Stimulated activated CD8-positive, alpha-beta memory T cell treated with anti-CD3 and anti-CD28 coated beads, Interleukin-4, amount 100 ng/mL, for 4 hours (primary cell): Measurements from ENCODE around the gene NR5A2.

Source experiments
- DNase-seq, 2 donors: peaks; one replicate each; pipeline ENCODE4 v3.0.0-alpha.2; 2020; ENCODE audit warnings: low read depth in 2 of 2, low spot score in 1 of 2

Gene NR5A2

DNA sequence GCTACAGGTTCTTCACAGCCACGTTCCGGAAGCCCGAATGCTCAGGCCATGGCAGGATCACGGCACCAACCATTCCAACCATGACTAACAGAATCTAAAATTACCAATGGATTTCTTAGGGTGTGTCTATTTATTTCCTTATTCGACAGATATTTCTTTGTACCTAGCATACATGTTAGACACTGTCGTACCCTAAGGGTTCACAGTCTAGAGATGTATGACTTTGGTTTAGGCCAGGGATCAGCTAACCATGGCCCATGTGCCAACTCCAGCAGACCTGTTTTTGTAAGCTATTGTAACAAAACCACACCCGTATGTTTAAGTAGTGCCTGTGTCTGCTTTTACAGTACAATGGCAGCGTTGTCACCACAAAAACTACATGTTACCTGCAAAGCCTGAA, 167.0 kb downstream of the NR5A2 start:
- DNase-seq: no peak

- no peak for DNase-seq
Observed at GRCh38 chr1:200198236-200198635, 170.7 kb downstream of the NR5A2 start.

DNA sequence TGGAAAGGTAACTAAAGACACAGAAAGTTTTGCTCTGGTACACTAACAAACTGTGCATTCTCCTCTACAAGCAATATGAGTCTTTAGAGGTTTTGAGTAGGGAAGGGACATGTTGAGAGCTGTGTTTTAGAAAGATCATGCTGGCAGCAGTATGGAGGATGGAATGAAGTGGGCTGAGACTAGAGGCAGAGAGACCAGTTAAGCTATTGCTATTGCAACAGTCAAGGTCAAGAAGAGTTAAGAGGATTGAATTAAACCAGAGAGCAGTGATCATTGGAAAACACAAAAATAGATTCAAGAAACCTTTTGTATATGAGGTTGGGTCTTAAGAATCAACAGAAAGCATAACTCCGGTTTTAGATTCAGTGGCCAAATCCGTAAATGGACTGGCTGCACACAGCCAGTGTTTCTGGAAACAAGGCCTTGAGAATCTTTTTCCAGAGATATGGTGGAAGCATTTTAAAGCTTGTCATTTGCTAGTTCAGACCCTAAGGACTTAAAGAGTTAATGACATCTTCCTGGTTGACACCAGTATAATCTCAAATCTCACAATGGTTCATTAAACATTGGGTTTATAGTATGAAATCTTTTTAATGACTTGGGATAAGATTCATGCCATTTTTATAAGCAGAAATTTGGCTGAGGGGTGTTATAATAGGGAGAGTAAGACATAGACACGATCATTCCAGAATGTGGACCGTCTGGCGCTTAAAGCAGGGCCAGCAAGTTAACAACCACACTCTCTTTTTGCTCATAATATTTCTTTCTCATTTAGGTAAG, 177.9 kb downstream of the NR5A2 start:
- no peak for DNase-seq

DNA sequence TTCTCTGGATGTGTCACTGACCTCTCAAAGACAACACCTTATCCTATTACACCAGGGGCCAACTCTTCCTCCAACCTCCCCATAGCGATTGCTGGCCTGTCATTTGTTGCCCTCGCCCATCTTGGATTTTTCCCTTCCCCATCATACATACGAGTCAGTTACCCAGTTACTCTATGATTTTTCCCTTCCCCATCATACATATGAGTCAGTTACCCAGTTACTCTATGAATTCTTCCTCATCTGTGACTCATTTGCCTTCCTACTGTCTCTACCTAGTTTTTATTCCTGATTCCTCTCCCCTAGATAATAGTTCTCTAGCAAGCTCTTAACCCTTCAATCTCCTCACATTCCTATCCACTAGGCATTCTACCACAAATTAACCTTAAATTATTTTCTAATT, 178.8 kb downstream of the NR5A2 start:
- no peak for DNase-seq

- DNase-seq: no peak
Observed at GRCh38 chr1:200206761-200207160, 179.3 kb downstream of the NR5A2 start.

DNA sequence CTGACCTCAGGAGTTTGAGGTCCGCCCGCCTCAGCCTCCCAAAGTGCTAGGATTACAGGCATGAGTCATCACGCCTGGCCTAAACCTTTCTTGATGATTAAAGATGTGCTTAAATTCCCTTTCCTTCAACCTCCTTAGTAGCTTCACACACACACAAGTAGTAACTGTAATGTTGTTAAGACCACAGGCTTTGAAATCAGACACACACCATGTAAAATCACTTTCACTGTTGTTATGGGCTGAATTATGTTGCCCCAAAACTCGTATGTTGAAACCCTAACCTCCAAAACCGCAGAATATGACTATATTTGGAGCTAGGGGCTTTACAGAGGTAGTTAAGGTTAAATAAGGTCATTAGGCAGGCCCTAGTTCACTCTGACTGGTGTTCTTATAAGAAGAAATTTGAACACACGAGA, 180.2 kb downstream of the NR5A2 start:
- no peak for DNase-seq

DNA sequence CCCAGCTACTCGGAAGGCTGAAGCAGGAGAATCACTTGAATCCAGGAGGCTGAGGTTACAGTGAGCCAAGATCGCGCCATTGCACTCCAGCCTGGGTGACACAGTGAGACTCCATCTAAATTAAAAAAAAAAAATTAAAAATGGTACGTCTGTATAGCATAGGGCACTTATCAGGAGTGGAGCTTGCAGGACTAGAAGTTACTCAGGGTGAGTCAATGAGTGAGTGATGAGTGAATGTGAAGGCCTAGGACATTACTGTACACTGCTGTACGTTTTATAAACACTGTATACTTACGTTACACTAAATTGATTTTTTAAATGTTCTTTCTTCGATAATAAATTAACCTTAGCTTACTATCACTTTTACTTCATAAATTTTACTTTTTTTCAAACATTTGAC, 183.6 kb downstream of the NR5A2 start:
- DNase-seq: no peak

DNA sequence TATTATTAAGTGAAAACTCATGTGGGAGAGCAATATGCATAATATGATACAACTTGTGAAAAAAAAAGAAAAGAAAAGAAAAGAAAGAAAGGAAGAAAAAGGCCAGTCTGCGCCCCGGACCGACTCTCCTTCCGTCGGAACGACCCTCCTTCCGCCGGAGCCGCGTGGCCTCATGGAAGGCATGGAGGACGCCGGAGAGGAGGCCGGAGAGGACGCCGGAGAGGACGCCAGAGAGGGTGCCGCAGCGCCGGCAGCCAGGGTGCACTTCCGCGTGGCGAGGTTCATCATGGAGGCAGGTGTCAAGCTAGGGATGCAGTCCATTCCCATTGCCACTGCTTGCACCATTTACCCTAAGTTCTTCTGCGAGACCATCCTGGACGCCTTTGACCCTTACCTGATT, 185.9 kb downstream of the NR5A2 start:
- no peak for DNase-seq

- no peak for DNase-seq
Observed at GRCh38 chr1:200213921-200214320, 186.4 kb downstream of the NR5A2 start.

DNA sequence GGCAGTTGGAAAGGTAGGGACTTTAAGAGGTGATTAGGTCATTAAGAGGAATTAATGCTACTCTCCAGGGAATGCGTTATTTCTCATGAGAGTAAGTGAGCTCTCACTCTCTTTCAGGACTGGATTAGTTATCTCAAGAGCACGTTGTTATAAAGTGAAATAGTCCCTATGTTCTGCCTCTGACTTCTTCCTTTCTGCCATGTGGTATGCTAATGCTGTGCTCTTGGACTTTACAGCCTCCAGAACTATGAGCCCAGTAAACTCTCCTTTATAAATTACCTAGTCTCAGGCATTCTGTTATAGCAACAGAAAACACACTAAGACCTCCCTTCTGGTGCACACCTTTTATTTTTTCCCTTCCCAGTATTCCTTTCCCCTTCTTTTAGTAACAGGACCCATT, 187.8 kb downstream of the NR5A2 start:
- DNase-seq: no peak

- no peak for DNase-seq
Observed at GRCh38 chr1:200217703-200218102, 190.2 kb downstream of the NR5A2 start.

DNA sequence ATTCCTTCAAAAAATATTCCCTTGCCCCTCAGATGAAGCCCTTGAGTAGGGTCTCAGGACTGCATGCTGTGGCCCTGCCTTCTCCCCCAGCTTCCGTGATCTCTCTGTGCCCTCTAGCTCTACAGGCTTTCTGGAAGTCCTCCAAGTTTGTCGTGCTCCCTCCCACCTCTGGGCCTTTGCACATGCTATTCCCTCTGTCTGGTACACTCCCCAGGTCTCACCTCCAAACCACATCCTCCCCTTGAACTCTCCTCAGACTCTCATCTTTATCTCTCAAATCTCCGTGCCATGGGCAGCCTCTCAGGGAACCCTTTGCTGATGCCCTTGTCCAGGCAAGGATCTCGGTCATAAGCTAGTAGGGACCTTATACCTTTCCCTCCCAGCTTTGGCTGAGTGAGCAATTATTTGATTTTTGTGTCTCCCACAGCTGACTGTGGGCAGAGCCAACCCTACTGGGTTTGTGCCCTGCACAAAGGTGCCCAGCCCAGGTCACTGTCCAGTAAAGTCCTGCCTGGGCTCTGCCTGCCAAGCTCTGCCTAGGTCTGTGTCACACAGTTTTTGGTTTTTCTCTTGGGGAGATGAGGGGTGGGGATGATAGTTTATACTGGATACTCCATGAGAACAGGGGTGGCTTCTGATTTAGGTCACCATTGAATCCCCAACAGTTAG, 194.2 kb downstream of the NR5A2 start:
- DNase-seq: no peak

GRCh38 chr1:200223207-200223606, 195.7 kb downstream of the NR5A2 start:
- no peak for DNase-seq

- no peak for DNase-seq
Observed at GRCh38 chr1:200223613-200224012, 196.1 kb downstream of the NR5A2 start.

DNA sequence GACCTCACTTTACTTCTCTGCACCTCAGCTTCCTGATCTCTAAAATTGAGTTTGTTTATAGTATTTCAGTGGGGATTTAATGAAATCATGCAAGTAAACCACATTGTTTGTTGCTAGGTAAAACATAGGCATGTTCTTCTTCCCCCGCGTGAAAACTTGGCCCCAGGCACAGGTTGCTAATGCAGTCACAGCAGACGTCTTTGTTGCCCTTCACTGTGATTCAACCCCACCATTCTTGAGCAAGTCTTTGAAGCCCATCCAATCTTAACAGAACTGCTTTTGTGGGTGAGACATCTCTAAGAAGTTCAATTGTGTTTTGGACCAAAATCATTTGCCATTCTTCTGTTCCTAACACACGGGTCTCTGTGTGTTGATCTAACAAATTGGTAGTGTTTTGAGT, 196.8 kb downstream of the NR5A2 start:
- no peak for DNase-seq

GRCh38 chr1:200226268-200226968, 198.9 kb downstream of the NR5A2 start:
- DNase-seq: no peak

DNA sequence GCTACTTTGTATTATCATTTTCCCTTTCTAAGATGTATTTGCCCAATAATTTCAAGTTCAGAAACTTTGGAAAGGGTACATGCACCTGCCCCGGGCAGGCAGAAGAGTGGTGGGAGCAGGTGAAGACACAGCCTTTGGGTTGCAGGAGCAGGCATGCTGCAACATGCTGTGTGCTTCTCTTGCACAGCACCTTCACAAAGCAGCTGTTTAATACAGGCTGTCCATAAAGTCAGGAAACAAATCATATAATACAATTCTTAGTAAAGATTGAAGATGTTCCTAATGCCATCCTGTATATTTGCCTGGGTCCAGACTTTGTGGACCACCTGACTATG, 199.4 kb downstream of the NR5A2 start:
- no peak for DNase-seq
